ENCODE data around the gene MAGI2.

DNA sequence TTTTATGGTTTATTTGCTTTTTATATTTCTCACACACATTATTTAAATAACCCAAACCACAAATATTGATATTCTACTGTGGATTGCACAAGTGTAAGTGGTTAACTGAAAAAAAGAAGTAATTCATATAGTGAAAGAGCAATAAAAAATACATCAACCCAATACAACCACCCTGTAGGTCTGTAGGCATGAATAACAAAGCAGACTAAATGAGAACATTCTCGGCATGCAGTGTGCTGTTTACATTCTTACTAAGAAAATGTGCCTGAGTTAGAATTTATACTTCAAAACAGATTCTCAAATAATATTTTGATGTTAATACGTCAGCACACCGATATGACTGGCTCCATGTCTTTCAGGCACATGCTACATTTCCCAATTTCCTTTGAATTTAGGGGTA is 660.8 kb downstream of the MAGI2 start:
- TF ChIP-seq, protein P1, sequence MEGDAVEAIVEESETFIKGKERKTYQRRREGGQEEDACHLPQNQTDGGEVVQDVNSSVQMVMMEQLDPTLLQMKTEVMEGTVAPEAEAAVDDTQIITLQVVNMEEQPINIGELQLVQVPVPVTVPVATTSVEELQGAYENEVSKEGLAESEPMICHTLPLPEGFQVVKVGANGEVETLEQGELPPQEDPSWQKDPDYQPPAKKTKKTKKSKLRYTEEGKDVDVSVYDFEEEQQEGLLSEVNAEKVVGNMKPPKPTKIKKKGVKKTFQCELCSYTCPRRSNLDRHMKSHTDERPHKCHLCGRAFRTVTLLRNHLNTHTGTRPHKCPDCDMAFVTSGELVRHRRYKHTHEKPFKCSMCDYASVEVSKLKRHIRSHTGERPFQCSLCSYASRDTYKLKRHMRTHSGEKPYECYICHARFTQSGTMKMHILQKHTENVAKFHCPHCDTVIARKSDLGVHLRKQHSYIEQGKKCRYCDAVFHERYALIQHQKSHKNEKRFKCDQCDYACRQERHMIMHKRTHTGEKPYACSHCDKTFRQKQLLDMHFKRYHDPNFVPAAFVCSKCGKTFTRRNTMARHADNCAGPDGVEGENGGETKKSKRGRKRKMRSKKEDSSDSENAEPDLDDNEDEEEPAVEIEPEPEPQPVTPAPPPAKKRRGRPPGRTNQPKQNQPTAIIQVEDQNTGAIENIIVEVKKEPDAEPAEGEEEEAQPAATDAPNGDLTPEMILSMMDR (IDR thresholded peaks at IDR 0.05) = no peak
- no peak for TF ChIP-seq POLR2A (IDR thresholded peaks at IDR 0.05)

All from breast epithelium (tissue), 3 donors.